ENCODE data around the gene MS4A18.

Gene MS4A18

DNA sequence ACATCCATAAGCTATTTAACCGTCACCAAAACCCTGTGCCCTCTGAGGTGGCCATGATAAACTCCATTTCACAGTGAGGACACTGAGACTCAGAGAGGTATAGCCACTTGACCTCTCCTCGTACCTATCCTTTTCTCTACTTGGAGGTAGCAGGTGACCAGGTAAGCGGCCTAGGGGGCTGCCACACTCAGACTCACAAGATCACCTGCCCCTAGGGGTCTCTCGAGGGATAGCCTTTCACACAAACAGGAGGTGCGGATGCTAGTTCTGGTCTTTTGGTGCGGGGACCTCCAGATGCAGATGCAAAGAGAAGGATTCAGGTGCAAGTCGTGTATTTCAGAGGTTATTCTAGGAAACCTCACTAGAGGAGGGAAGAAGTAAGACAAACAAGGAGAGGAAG lies 14.6 kb downstream of the MS4A18 start:
- H3K4me3 ChIP-seq (IDR thresholded peaks at IDR 0.05; ENCODE audit: insufficient read depth, low read depth, low read length) = no peak overlapping the region
- H3K27ac ChIP-seq = no peak overlapping the region
- no peak overlapping the region for H3K9ac ChIP-seq
- no peaks in the 10 kb centered on the region for H3K79me2 ChIP-seq (ENCODE audit: insufficient read depth, low read depth)
- H3K4me2 ChIP-seq = no peak overlapping the region
- TF ChIP-seq, protein P1, sequence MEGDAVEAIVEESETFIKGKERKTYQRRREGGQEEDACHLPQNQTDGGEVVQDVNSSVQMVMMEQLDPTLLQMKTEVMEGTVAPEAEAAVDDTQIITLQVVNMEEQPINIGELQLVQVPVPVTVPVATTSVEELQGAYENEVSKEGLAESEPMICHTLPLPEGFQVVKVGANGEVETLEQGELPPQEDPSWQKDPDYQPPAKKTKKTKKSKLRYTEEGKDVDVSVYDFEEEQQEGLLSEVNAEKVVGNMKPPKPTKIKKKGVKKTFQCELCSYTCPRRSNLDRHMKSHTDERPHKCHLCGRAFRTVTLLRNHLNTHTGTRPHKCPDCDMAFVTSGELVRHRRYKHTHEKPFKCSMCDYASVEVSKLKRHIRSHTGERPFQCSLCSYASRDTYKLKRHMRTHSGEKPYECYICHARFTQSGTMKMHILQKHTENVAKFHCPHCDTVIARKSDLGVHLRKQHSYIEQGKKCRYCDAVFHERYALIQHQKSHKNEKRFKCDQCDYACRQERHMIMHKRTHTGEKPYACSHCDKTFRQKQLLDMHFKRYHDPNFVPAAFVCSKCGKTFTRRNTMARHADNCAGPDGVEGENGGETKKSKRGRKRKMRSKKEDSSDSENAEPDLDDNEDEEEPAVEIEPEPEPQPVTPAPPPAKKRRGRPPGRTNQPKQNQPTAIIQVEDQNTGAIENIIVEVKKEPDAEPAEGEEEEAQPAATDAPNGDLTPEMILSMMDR (conservative IDR thresholded peaks at IDR 0.05; ENCODE audit: low read depth, low read length) = no peak
- no peak overlapping the region for H2AFZ ChIP-seq (ENCODE audit: low read depth)
- no peaks in the 10 kb centered on the region for H3K4me1 ChIP-seq (ENCODE audit: low read depth, poor library complexity, severe bottlenecking)
- no peaks in the 10 kb centered on the region for H3K27me3 ChIP-seq (ENCODE audit: insufficient read depth, low read depth)
- H3K36me3 ChIP-seq (ENCODE audit: insufficient read depth) = no peaks in the 10 kb centered on the region
- H4K20me1 ChIP-seq (ENCODE audit: insufficient read depth) = no peaks in the 10 kb centered on the region

DNA sequence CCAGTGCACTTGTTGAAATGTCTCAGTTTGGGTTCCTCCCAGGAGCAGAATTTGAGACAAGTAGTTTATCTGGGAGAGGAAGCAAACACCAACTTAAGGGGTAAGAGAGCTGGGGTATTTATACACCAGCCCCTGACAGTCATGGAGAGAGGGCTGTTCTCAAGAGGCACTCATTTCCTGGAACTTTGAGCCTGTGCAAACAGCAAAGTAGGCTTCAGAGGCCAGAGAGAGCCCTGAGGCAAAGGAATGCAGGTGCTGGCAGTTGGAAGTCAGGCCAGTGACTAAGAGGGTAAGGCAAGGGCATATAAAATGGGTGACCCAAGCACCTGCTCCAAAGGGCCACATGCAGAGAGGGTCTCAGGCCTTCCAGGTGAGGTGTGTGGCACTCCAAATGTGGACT lies 16.1 kb downstream of the MS4A18 start:
- Histone ChIP-seq H4K20me1 (ENCODE audit: insufficient read depth) (no peaks in the 10 kb centered on the region), H2AFZ (ENCODE audit: low read depth) (no peak overlapping the region), H3K9ac (no peak overlapping the region), H3K4me2 (no peak overlapping the region), H3K27ac (no peak overlapping the region), H3K4me3 (IDR thresholded peaks at IDR 0.05; ENCODE audit: insufficient read depth, low read depth, low read length) (no peak overlapping the region), H3K36me3 (ENCODE audit: insufficient read depth) (no peaks in the 10 kb centered on the region), H3K27me3 (ENCODE audit: insufficient read depth, low read depth) (no peaks in the 10 kb centered on the region), H3K79me2 (ENCODE audit: insufficient read depth, low read depth) (no peaks in the 10 kb centered on the region), H3K4me1 (ENCODE audit: low read depth, poor library complexity, severe bottlenecking) (peaks cover 10% of the 10 kb centered on the region)
- TF ChIP-seq, protein P1 (conservative IDR thresholded peaks at IDR 0.05; ENCODE audit: low read depth, low read length) = no peak

DNA sequence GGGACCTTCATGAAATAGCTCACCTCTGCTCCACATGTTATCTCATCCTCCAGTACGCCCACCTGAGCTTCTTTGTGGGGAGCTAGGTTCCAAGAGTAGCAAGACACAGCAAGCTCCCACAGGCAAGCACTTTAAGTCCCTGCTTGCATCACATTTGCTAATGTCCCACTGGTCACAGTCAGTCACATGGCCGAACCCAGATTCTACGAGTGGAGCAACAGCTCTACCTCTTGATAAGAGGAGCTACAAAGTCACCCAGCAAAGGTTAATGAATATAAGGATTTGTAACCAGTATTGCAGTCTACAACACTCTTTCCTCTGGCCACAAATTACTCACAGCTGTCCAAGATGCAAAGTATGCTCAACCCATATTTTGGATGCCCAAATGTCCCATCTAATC lies 16.9 kb downstream of the MS4A18 start:
- Histone ChIP-seq H3K4me2 (no peak overlapping the region), H3K4me3 (IDR thresholded peaks at IDR 0.05; ENCODE audit: insufficient read depth, low read depth, low read length) (no peak overlapping the region), H3K27me3 (ENCODE audit: insufficient read depth, low read depth) (no peaks in the 10 kb centered on the region), H3K36me3 (ENCODE audit: insufficient read depth) (no peaks in the 10 kb centered on the region), H3K79me2 (ENCODE audit: insufficient read depth, low read depth) (no peaks in the 10 kb centered on the region), H3K27ac (no peak overlapping the region), H4K20me1 (ENCODE audit: insufficient read depth) (no peaks in the 10 kb centered on the region), H3K4me1 (ENCODE audit: low read depth, poor library complexity, severe bottlenecking) (peaks cover 11% of the 10 kb centered on the region), H3K9ac (no peak overlapping the region), H2AFZ (ENCODE audit: low read depth) (no peak overlapping the region)
- TF ChIP-seq, protein P1 (conservative IDR thresholded peaks at IDR 0.05; ENCODE audit: low read depth, low read length) = no peak

DNA sequence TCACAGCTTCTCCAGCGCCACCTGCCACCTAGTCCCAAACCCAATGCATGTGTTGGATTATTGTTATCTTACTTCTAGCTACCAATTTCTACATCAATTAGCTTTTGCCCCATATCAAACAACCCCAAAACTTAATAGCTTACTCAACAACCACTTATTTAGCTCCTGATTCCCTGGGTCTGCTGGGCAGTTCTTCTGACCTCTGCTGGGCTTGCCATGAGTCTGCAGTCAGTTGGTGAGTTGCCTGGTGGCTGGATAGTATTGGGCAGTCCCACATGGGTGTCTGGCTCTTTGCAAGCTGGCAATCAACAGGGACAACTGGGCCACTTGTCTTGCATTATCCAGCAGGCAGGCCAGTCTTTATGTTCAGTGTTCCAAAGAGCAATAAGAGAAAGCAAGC lies 18.5 kb downstream of the MS4A18 start:
- Histone ChIP-seq H2AFZ (ENCODE audit: low read depth) (no peak overlapping the region), H3K27me3 (ENCODE audit: insufficient read depth, low read depth) (no peaks in the 10 kb centered on the region), H3K79me2 (ENCODE audit: insufficient read depth, low read depth) (no peaks in the 10 kb centered on the region), H3K4me1 (ENCODE audit: low read depth, poor library complexity, severe bottlenecking) (peaks cover 11% of the 10 kb centered on the region), H3K4me2 (no peak overlapping the region), H3K4me3 (IDR thresholded peaks at IDR 0.05; ENCODE audit: insufficient read depth, low read depth, low read length) (no peak overlapping the region), H3K27ac (no peak overlapping the region), H3K9ac (no peak overlapping the region), H3K36me3 (ENCODE audit: insufficient read depth) (no peaks in the 10 kb centered on the region), H4K20me1 (ENCODE audit: insufficient read depth) (no peaks in the 10 kb centered on the region)
- TF ChIP-seq, protein P1 (conservative IDR thresholded peaks at IDR 0.05; ENCODE audit: low read depth, low read length) = no peak
